ENCODE results near the gene SPDYE17.
"Not testable (repeated sequence)": the region's sequence is repeated elsewhere in the genome, so short reads cannot be mapped to it uniquely, and the experiment has no call there.

Gene SPDYE17

DNA sequence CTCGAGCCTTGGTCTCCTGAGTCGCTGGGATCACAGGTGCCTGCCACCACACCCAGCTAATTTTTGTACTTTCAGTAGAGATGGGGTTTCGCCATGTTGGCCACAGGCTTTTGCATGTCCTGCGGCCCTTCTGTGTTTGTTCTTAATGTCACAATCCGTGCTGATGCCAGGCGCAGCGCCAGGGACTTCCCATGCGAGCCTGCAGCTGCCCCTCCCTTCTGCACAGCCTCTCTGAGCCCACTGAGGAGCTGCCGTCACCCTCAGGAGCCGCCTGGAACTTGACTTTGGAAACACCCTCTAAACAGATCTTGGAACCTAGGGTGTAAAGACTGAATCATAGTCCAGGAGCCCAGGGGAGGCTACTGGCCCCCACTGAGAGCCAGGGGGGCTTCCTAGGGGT, 24.2 kb downstream of the SPDYE17 start:
- not testable (repeated sequence) for DNase-seq; H3K27me3 ChIP-seq (ENCODE audit: insufficient read depth, low read length); H3K23ac ChIP-seq (ENCODE audit: low read length); H3K79me1 ChIP-seq (ENCODE audit: low read length); H2BK120ac ChIP-seq (ENCODE audit: insufficient read depth, low read length, poor library complexity); H2AK5ac ChIP-seq (ENCODE audit: low read length); H2BK12ac ChIP-seq (ENCODE audit: low read length); H3K4ac ChIP-seq (ENCODE audit: low read depth, low read length); H3K14ac ChIP-seq (ENCODE audit: low read length); H4K91ac ChIP-seq (ENCODE audit: low read depth, low read length); H3K4me2 ChIP-seq (ENCODE audit: low read length); H3K9ac ChIP-seq (ENCODE audit: low read length); H2AFZ ChIP-seq (ENCODE audit: insufficient read depth, low read length, poor library complexity); H4K12ac ChIP-seq (ENCODE audit: low read depth, low read length); H3K79me2 ChIP-seq (ENCODE audit: control insufficient read depth, insufficient read depth, low read length, poor library complexity); H3K9me3 ChIP-seq (ENCODE audit: insufficient read depth, low read depth, low read length); H3K4me1 ChIP-seq (ENCODE audit: control insufficient read depth in 1 of 2, insufficient read depth in 2 of 2, low read length in 2 of 2); H3K27ac ChIP-seq (ENCODE audit: low read depth, low read length); H3K18ac ChIP-seq (ENCODE audit: low read length); H2BK5ac ChIP-seq (ENCODE audit: low read depth, low read length, poor library complexity); H3K4me3 ChIP-seq (ENCODE audit: low read depth, low read length); H4K8ac ChIP-seq (ENCODE audit: low read depth, low read length)
- WGBS (ENCODE audit: extremely low coverage, insufficient coverage, insufficient read length) = no CpG with 5 or more reads among the region's 10 CpGs
- H3K36me3 ChIP-seq (ENCODE audit: control insufficient read depth in 1 of 2, insufficient read depth in 2 of 2, low read length in 2 of 2) = peaks cover 5 to 18% of the 10 kb centered on the region in 2 experiments

DNA sequence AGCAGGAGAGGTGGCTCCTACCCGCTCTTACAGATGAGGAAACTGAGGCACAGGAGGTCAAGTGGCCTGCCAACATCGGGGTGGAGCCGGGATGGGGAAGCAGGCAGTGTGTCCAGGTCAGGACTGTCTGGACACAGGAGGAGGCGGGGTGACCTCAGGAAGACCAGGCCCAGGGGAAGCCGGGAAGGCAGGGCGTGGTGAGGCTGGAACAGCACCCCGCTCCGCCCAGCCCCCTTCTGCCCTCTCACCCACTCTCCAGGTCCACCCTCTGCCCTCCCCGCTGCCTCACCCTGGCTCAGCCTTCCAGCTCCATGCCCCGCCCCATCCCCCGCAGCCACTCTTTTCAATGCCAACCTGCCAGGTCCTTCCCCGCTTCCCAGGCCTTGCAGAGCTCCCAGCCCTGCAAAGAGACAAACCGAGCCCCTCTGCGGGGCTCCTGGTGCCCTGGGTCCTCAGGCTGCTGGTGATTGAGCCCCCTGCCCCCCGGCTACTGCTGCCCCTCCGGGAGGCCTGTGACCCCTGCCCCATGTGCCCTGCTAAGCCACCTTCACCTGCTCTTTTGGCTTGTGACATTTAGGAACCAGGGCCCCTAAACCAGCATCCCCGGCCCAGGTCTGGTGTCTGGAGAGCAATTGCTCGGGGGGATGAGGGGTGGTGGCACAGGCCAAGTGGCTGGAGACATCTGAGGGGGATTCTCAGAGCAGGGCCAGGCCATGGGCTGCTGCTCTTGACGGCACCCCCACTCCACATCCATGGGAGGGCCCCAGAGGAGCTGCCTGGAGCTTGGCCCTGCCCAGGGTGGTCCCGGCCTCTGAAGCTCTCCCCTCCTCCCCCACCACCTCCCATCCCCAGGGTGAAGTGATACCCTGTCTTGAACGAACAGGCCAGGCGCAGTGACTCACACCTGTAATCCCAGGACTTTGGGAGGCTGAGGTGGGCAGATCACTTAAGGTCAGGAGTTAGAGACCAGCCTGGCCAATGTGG, 25.7 kb downstream of the SPDYE17 start:
- H2AK5ac ChIP-seq (ENCODE audit: low read length); H2BK5ac ChIP-seq (ENCODE audit: low read depth, low read length, poor library complexity); H3K9me3 ChIP-seq (ENCODE audit: insufficient read depth, low read depth, low read length); H2BK12ac ChIP-seq (ENCODE audit: low read length); H3K27me3 ChIP-seq (ENCODE audit: insufficient read depth, low read length); H3K14ac ChIP-seq (ENCODE audit: low read length); H3K4me2 ChIP-seq (ENCODE audit: low read length); H4K8ac ChIP-seq (ENCODE audit: low read depth, low read length); DNase-seq; H3K23ac ChIP-seq (ENCODE audit: low read length); H3K4me3 ChIP-seq (ENCODE audit: low read depth, low read length); H4K91ac ChIP-seq (ENCODE audit: low read depth, low read length); H3K79me1 ChIP-seq (ENCODE audit: low read length); H3K4me1 ChIP-seq (ENCODE audit: control insufficient read depth in 1 of 2, insufficient read depth in 2 of 2, low read length in 2 of 2); H3K9ac ChIP-seq (ENCODE audit: low read length); H3K4ac ChIP-seq (ENCODE audit: low read depth, low read length); H3K18ac ChIP-seq (ENCODE audit: low read length); H3K79me2 ChIP-seq (ENCODE audit: control insufficient read depth, insufficient read depth, low read length, poor library complexity); H2BK120ac ChIP-seq (ENCODE audit: insufficient read depth, low read length, poor library complexity); H3K27ac ChIP-seq (ENCODE audit: low read depth, low read length); H2AFZ ChIP-seq (ENCODE audit: insufficient read depth, low read length, poor library complexity); H4K12ac ChIP-seq (ENCODE audit: low read depth, low read length): not testable (repeated sequence)
- peaks cover 14 to 29% of the 10 kb centered on the region in 2 experiments for H3K36me3 ChIP-seq (ENCODE audit: control insufficient read depth in 1 of 2, insufficient read depth in 2 of 2, low read length in 2 of 2)
- no CpG with 5 or more reads among the region's 22 CpGs for WGBS (ENCODE audit: extremely low coverage, insufficient coverage, insufficient read length)

DNA sequence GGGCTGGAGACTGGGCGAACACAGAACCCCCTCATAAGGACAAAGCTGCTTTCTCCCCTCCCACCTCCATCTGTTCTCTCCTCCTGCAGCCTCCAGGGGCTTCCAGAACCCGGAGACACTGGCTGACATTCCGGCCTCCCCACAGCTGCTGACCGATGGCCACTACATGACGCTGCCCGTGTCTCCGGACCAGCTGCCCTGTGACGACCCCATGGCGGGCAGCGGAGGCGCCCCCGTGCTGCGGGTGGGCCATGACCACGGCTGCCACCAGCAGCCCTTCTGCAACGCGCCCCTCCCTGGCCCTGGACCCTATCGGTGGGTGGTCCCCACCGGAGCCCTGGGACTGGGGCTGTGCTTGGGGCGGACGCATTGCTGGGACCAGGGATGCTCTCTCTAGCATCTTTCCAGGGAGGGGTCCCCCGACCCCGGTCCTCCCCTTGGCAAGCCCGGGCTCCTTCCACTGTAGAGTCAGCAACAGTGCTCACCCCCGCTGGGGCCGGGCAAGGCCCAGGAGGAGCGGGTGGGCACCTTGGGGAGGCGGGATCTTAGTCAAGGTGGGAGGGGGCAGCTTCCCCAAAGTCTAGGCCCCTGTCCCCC, 26.6 kb downstream of the SPDYE17 start:
- H2AK5ac ChIP-seq (ENCODE audit: low read length); H2BK5ac ChIP-seq (ENCODE audit: low read depth, low read length, poor library complexity); H3K4ac ChIP-seq (ENCODE audit: low read depth, low read length); H4K8ac ChIP-seq (ENCODE audit: low read depth, low read length); H4K12ac ChIP-seq (ENCODE audit: low read depth, low read length); H3K14ac ChIP-seq (ENCODE audit: low read length); H2BK12ac ChIP-seq (ENCODE audit: low read length); H3K4me2 ChIP-seq (ENCODE audit: low read length); H3K79me1 ChIP-seq (ENCODE audit: low read length); H2AFZ ChIP-seq (ENCODE audit: insufficient read depth, low read length, poor library complexity); H2BK120ac ChIP-seq (ENCODE audit: insufficient read depth, low read length, poor library complexity); H3K79me2 ChIP-seq (ENCODE audit: control insufficient read depth, insufficient read depth, low read length, poor library complexity); H3K4me3 ChIP-seq (ENCODE audit: low read depth, low read length); H3K9me3 ChIP-seq (ENCODE audit: insufficient read depth, low read depth, low read length); H3K9ac ChIP-seq (ENCODE audit: low read length); DNase-seq; H3K27me3 ChIP-seq (ENCODE audit: insufficient read depth, low read length); H4K91ac ChIP-seq (ENCODE audit: low read depth, low read length); H3K23ac ChIP-seq (ENCODE audit: low read length); H3K27ac ChIP-seq (ENCODE audit: low read depth, low read length); H3K18ac ChIP-seq (ENCODE audit: low read length); H3K4me1 ChIP-seq (ENCODE audit: control insufficient read depth in 1 of 2, insufficient read depth in 2 of 2, low read length in 2 of 2): not testable (repeated sequence)
- peaks cover 14 to 29% of the 10 kb centered on the region in 2 experiments for H3K36me3 ChIP-seq (ENCODE audit: control insufficient read depth in 1 of 2, insufficient read depth in 2 of 2, low read length in 2 of 2)
- WGBS (ENCODE audit: extremely low coverage, insufficient coverage, insufficient read length) = no CpG with 5 or more reads among the region's 27 CpGs

DNA sequence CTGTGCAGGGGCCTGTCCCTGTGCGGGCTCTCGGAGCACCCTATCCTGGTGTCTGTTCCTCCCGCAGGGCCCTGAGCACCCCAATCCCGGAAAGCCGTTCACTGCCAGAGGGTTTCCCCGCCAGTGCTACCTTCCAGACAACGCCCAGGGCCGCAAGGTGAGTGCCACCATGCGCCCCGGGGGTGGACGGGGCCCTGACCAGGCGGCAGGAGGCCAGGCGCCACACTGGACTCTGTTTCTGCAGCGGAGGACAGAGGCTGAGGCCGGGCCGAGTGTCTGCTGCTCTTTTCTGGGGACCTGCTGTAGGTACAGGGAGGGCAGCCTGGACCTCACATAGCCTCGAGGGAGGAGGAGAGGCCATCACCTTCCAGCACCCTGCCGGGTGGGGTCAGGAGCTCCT, 28.0 kb downstream of the SPDYE17 start:
- not testable (repeated sequence) for H3K9me3 ChIP-seq (ENCODE audit: insufficient read depth, low read depth, low read length); H2AK5ac ChIP-seq (ENCODE audit: low read length); H3K18ac ChIP-seq (ENCODE audit: low read length); H4K91ac ChIP-seq (ENCODE audit: low read depth, low read length); H3K79me2 ChIP-seq (ENCODE audit: control insufficient read depth, insufficient read depth, low read length, poor library complexity); H3K23ac ChIP-seq (ENCODE audit: low read length); H3K27me3 ChIP-seq (ENCODE audit: insufficient read depth, low read length); H3K27ac ChIP-seq (ENCODE audit: low read depth, low read length); H2BK5ac ChIP-seq (ENCODE audit: low read depth, low read length, poor library complexity); H2BK12ac ChIP-seq (ENCODE audit: low read length); H3K4me2 ChIP-seq (ENCODE audit: low read length); DNase-seq; H3K14ac ChIP-seq (ENCODE audit: low read length); H3K9ac ChIP-seq (ENCODE audit: low read length); H4K12ac ChIP-seq (ENCODE audit: low read depth, low read length); H3K4ac ChIP-seq (ENCODE audit: low read depth, low read length); H2BK120ac ChIP-seq (ENCODE audit: insufficient read depth, low read length, poor library complexity); H3K79me1 ChIP-seq (ENCODE audit: low read length); H3K4me3 ChIP-seq (ENCODE audit: low read depth, low read length); H3K4me1 ChIP-seq (ENCODE audit: control insufficient read depth in 1 of 2, insufficient read depth in 2 of 2, low read length in 2 of 2); H2AFZ ChIP-seq (ENCODE audit: insufficient read depth, low read length, poor library complexity); H4K8ac ChIP-seq (ENCODE audit: low read depth, low read length)
- peaks cover 17 to 29% of the 10 kb centered on the region in 2 experiments for H3K36me3 ChIP-seq (ENCODE audit: control insufficient read depth in 1 of 2, insufficient read depth in 2 of 2, low read length in 2 of 2)
- no CpG with 5 or more reads among the region's 18 CpGs for WGBS (ENCODE audit: extremely low coverage, insufficient coverage, insufficient read length)

All from trophoblast cell (in vitro differentiated cells and primary cell).